GM23248 (cell line): ENCODE measurements around the gene BAG2. TPM values are rescaled to one million over a fixed set of nuclear protein-coding genes. Genes with fewer than 3 reads are reported as not detected.

Source experiments
- DNase-seq: peaks from one replicate; pipeline ENCODE4 v3.0.0-alpha.2; 2015
- H2AFZ ChIP-seq: fragments of 200-600 bp; sonication (generic); 2 replicates; pipeline ENCODE4 v1.6.1; 2016; ENCODE audit warnings: antibody characterized with exemption
- H3F3A ChIP-seq: fragments of 200-600 bp; sonication (generic); 2 replicates; pipeline ENCODE4 v1.6.1; 2016; ENCODE audit warnings: mild to moderate bottlenecking, antibody characterized with exemption, mixed run types; ENCODE audit not compliant: insufficient read depth
- H3K27ac ChIP-seq: fragments of 200-600 bp; sonication (generic); 2 replicates; pipeline ENCODE4 v1.5.1; 2016; ENCODE audit warnings: mild to moderate bottlenecking
- H3K27me3 ChIP-seq: fragments of 200-600 bp; sonication (generic); replicated peaks from 2 replicates; pipeline ENCODE4 v1.6.1; 2016; ENCODE audit warnings: mild to moderate bottlenecking; ENCODE audit not compliant: insufficient read depth
- H3K36me3 ChIP-seq: fragments of 200-600 bp; sonication (generic); 2 replicates; pipeline ENCODE4 v1.6.1; 2016; ENCODE audit warnings: low read depth, mild to moderate bottlenecking
- H3K4me1 ChIP-seq: fragments of 200-600 bp; sonication (generic); 2 replicates; pipeline ENCODE4 v1.6.1; 2016; ENCODE audit warnings: mild to moderate bottlenecking; ENCODE audit not compliant: insufficient read depth
- H3K4me2 ChIP-seq: fragments of 200-600 bp; sonication (generic); one replicate; pipeline ENCODE4 v1.6.1; 2016; ENCODE audit warnings: mild to moderate bottlenecking; ENCODE audit not compliant: unreplicated experiment
- H3K4me3 ChIP-seq: fragments of 200-600 bp; sonication (generic); 2 replicates; pipeline ENCODE4 v1.5.1; 2016; ENCODE audit warnings: mild to moderate bottlenecking
- H3K79me2 ChIP-seq: fragments of 200-600 bp; sonication (generic); 2 replicates; pipeline ENCODE4 v1.6.1; 2016; ENCODE audit warnings: mild to moderate bottlenecking; ENCODE audit not compliant: insufficient read depth
- H3K9ac ChIP-seq: fragments of 200-600 bp; sonication (generic); 2 replicates; pipeline ENCODE4 v1.6.1; 2016; ENCODE audit warnings: mild to moderate bottlenecking
- H3K9me2 ChIP-seq: fragments of 200-600 bp; sonication (generic); 2 replicates; pipeline ENCODE4 v1.6.1; 2016; ENCODE audit warnings: mixed run types, mild to moderate bottlenecking, moderate library complexity; ENCODE audit not compliant: insufficient read depth
- H3K9me3 ChIP-seq: fragments of 200-600 bp; sonication (generic); one replicate; pipeline ENCODE4 v1.6.1; 2017; ENCODE audit warnings: low read depth
- H4K20me1 ChIP-seq: fragments of 200-600 bp; sonication (generic); 2 replicates; pipeline ENCODE4 v1.6.0; 2016; ENCODE audit not compliant: insufficient read depth
- EZH2 ChIP-seq: fragments of 200-600 bp; sonication (generic); IDR thresholded peaks from 2 replicates; pipeline ENCODE4 v1.6.1; 2018; ENCODE audit warnings: antibody characterized with exemption, mild to moderate bottlenecking; ENCODE audit not compliant: insufficient read depth, poor library complexity, severe bottlenecking
- EZH2phosphoT487 ChIP-seq: fragments of 200-600 bp; sonication (generic); IDR thresholded peaks from 2 replicates; pipeline ENCODE4 v1.6.1; 2018; ENCODE audit warnings: antibody characterized with exemption, moderate library complexity, mild to moderate bottlenecking, low read depth; ENCODE audit not compliant: insufficient read depth
- WGBS, 2 experiments: methylation state at CpG; one replicate each; pipeline ENCODE4 v1.1.6; 2015 to 2017; ENCODE audit warnings: low lambda C conversion rate in 2 of 2, low coverage in 1 of 2; ENCODE audit errors: missing lambda C conversion rate in 2 of 2; 5-methylcytosine and 5-hydroxymethylcytosine counted together
- in situ Hi-C: fragments of 300-500 bp; cut with MboI; formaldehyde crosslinking; loops from 2 replicates; pipeline ENCODE4 v1.15.0; 2020
- polyA plus RNA-seq: library from polyadenylated mRNA; unstranded; fragments of >200 nt; fragmentation: Nextera tagmentation; extraction: Ambion mirVana; gene quantifications from 2 replicates; pipeline ENCODE4 v1.2.1, GENCODE V29; 2016
- total RNA-seq: library from RNA; depleted of rRNA; stranded (reverse); fragments of >200 nt; shearing (Covaris generic); gene quantifications from 2 replicates; pipeline ENCODE4 v1.2.3, GENCODE V29; 2014

The BAG2 gene
- total and polyA plus RNA-seq, 2 experiments from 2014 or later = 33.4 to 40.1 TPM

- Histone ChIP-seq H3K9me2 (no peaks in the 10 kb centered on the region), H3F3A (peaks cover 34% of the 10 kb centered on the region), H3K9ac (no peak overlapping the region), H3K27ac (peak overlapping the region; percentile 17), H3K79me2 (peaks cover 98% of the 10 kb centered on the region), H3K27me3 (no peaks in the 10 kb centered on the region), H3K36me3 (0 out of 2 replicates have a peak, but pooled peaks cover 4% of the 10 kb centered on the region), H2AFZ (no peak overlapping the region), H4K20me1 (no peaks in the 10 kb centered on the region), H3K4me3 (no peak overlapping the region), H3K9me3 (no peaks in the 10 kb centered on the region), H3K4me1 (peaks cover 32% of the 10 kb centered on the region), H3K4me2 (no peak overlapping the region)
- DNase-seq = peak; percentile 62
- in situ Hi-C loops = no loop called here
- no peak for TF ChIP-seq EZH2
- TF ChIP-seq EZH2phosphoT487 = no peak
- 56 to 61% methylated on average over 2 of the region's 2 CpGs for WGBS, 2 experiments
These were observed 35.0 kb downstream of the BAG2 start for GRCh38 chr6:57207141-57207540.

- H3K27me3 ChIP-seq = no peaks in the 10 kb centered on the region
- no peaks in the 10 kb centered on the region for H3K9me3 ChIP-seq
- peaks cover 34% of the 10 kb centered on the region for H3F3A ChIP-seq
- DNase-seq = no peak
- no peak overlapping the region for H3K27ac ChIP-seq
- TF ChIP-seq EZH2phosphoT487 = no peak
- TF ChIP-seq EZH2 = no peak
- H3K9me2 ChIP-seq = no peaks in the 10 kb centered on the region
- in situ Hi-C loops = no loop called here
- H3K4me2 ChIP-seq = no peak overlapping the region
- peaks cover 98% of the 10 kb centered on the region for H3K79me2 ChIP-seq
- H4K20me1 ChIP-seq = no peaks in the 10 kb centered on the region
- H3K4me1 ChIP-seq = peaks cover 32% of the 10 kb centered on the region
- no peak overlapping the region for H3K4me3 ChIP-seq
- H2AFZ ChIP-seq = no peak overlapping the region
- H3K36me3 ChIP-seq = 0 out of 2 replicates have a peak, but pooled peaks cover 4% of the 10 kb centered on the region
- H3K9ac ChIP-seq = no peak overlapping the region
- 85 to 89% methylated on average over 4 of the region's 4 CpGs for WGBS, 2 experiments
These were observed 35.7 kb downstream of the BAG2 start for GRCh38 chr6:57207872-57208271.

- no peak for DNase-seq
- Histone ChIP-seq H4K20me1 (no peaks in the 10 kb centered on the region), H3K9me3 (no peaks in the 10 kb centered on the region), H3K79me2 (peaks cover 98% of the 10 kb centered on the region), H3F3A (peaks cover 34% of the 10 kb centered on the region), H3K4me3 (no peak overlapping the region), H3K27ac (peak overlapping the region; percentile 22; the same call in 1 of the 2 replicates), H3K36me3 (0 out of 2 replicates have a peak, but pooled peaks cover 4% of the 10 kb centered on the region), H2AFZ (no peak overlapping the region), H3K4me2 (peak overlapping the region; percentile 2), H3K4me1 (peaks cover 32% of the 10 kb centered on the region), H3K9ac (no peak overlapping the region), H3K9me2 (no peaks in the 10 kb centered on the region), H3K27me3 (no peaks in the 10 kb centered on the region)
- TF ChIP-seq EZH2phosphoT487 (no peak), EZH2 (no peak)
- in situ Hi-C loops = no loop called here
These were observed 36.9 kb downstream of the BAG2 start for GRCh38 chr6:57209030-57209429.

GRCh38 chr6:57210060-57210459 lies 37.9 kb downstream of the BAG2 start:
- Histone ChIP-seq H3K4me3 (no peak overlapping the region), H3F3A (peaks cover 36% of the 10 kb centered on the region), H3K27ac (peak overlapping the region; percentile 22; the same call in 1 of the 2 replicates), H3K4me2 (peak overlapping the region; percentile 2), H3K27me3 (no peaks in the 10 kb centered on the region), H3K9me2 (no peaks in the 10 kb centered on the region), H3K4me1 (peaks cover 32% of the 10 kb centered on the region), H3K9ac (no peak overlapping the region), H4K20me1 (no peaks in the 10 kb centered on the region), H3K36me3 (peaks cover 9% of the 10 kb centered on the region; the same call in 1 of the 2 replicates), H3K79me2 (peaks cover 100% of the 10 kb centered on the region), H3K9me3 (peaks cover 2% of the 10 kb centered on the region), H2AFZ (no peak overlapping the region)
- WGBS, 2 experiments = 66 to 71% methylated on average over 5 of the region's 5 CpGs
- no peak for DNase-seq
- in situ Hi-C loops = no loop called here
- TF ChIP-seq EZH2phosphoT487 (no peak), EZH2 (no peak)

- in situ Hi-C loops = no loop called here
- TF ChIP-seq EZH2phosphoT487 = no peak
- TF ChIP-seq EZH2 = no peak
These were observed 43.1 kb downstream of the BAG2 start for GRCh38 chr6:57215260-57215659.

More at GRCh38 chr6:57215260-57215659, 43.1 kb downstream of the BAG2 start:
- Histone ChIP-seq H3K9ac (no peak overlapping the region), H3F3A (peaks cover 37% of the 10 kb centered on the region; the same call in 1 of the 2 replicates), H3K27me3 (no peaks in the 10 kb centered on the region), H3K79me2 (peaks cover 100% of the 10 kb centered on the region), H3K9me2 (no peaks in the 10 kb centered on the region), H3K27ac (no peak overlapping the region), H3K4me3 (no peak overlapping the region), H4K20me1 (no peaks in the 10 kb centered on the region), H3K9me3 (peaks cover 5% of the 10 kb centered on the region), H3K4me1 (peaks cover 27% of the 10 kb centered on the region), H3K36me3 (peaks cover 11% of the 10 kb centered on the region; the same call in 1 of the 2 replicates), H2AFZ (no peak overlapping the region), H3K4me2 (no peak overlapping the region)
- DNase-seq = no peak
- 96 to 100% methylated on average over 1 of the region's 1 CpG for WGBS, 2 experiments
